Rectal smooth muscle tissue (tissue), 1 donor: Measurements from ENCODE around the gene COLGALT1.

Source experiments
- H3K27ac ChIP-seq: one replicate; pipeline ENCODE4 v1.7.0; 2013; ENCODE audit warnings: low read depth, low read length, inconsistent platforms
- H3K27me3 ChIP-seq: one replicate; pipeline ENCODE4 v1.7.0; 2013; ENCODE audit warnings: low read length; ENCODE audit not compliant: control insufficient read depth, insufficient read depth
- H3K36me3 ChIP-seq: one replicate; pipeline ENCODE4 v1.7.0; 2013; ENCODE audit warnings: low read length; ENCODE audit not compliant: control insufficient read depth, insufficient read depth
- H3K4me1 ChIP-seq: one replicate; pipeline ENCODE4 v1.7.0; 2013; ENCODE audit warnings: low read length; ENCODE audit not compliant: control insufficient read depth, insufficient read depth
- H3K4me3 ChIP-seq: one replicate; pipeline ENCODE4 v1.7.0; 2013; ENCODE audit warnings: low read length
- H3K9ac ChIP-seq: one replicate; pipeline ENCODE4 v1.7.0; 2013; ENCODE audit warnings: low read length

Gene COLGALT1

GRCh38 chr19:17538684-17539237 lies 16.7 kb upstream of the COLGALT1 start:
- Histone ChIP-seq H3K9ac (no peak overlapping the region), H3K36me3 (no peaks in the 10 kb centered on the region), H3K4me3 (peak overlapping the region; percentile 64), H3K4me1 (peaks cover 6% of the 10 kb centered on the region), H3K27me3 (no peaks in the 10 kb centered on the region), H3K27ac (peak overlapping the region; percentile 40)

GRCh38 chr19:17539238-17540117 lies 16.0 kb upstream of the COLGALT1 start:
- Histone ChIP-seq H3K27me3 (no peaks in the 10 kb centered on the region), H3K9ac (no peak overlapping the region)

GRCh38 chr19:17540174-17540573 lies 15.3 kb upstream of the COLGALT1 start:
- Histone ChIP-seq H3K4me1 (peaks cover 6% of the 10 kb centered on the region), H3K27ac (no peak overlapping the region), H3K9ac (no peak overlapping the region), H3K4me3 (no peak overlapping the region), H3K27me3 (no peaks in the 10 kb centered on the region), H3K36me3 (no peaks in the 10 kb centered on the region)

More at GRCh38 chr19:17539238-17540117, 16.0 kb upstream of the COLGALT1 start:
- Histone ChIP-seq H3K4me3 (peak overlapping the region; percentile 64), H3K27ac (peak overlapping the region; percentile 40), H3K36me3 (no peaks in the 10 kb centered on the region), H3K4me1 (peaks cover 6% of the 10 kb centered on the region)

GRCh38 chr19:17541184-17541759 lies 14.2 kb upstream of the COLGALT1 start:
- Histone ChIP-seq H3K4me3 (no peak overlapping the region), H3K9ac (no peak overlapping the region), H3K4me1 (peaks cover 6% of the 10 kb centered on the region), H3K36me3 (no peaks in the 10 kb centered on the region), H3K27me3 (no peaks in the 10 kb centered on the region), H3K27ac (no peak overlapping the region)

GRCh38 chr19:17542042-17542441 lies 13.4 kb upstream of the COLGALT1 start:
- H3K4me1 ChIP-seq = peaks cover 6% of the 10 kb centered on the region
- no peak overlapping the region for H3K27ac ChIP-seq
- H3K4me3 ChIP-seq = no peak overlapping the region
- no peaks in the 10 kb centered on the region for H3K27me3 ChIP-seq
- H3K9ac ChIP-seq = no peak overlapping the region
- H3K36me3 ChIP-seq = no peaks in the 10 kb centered on the region

- no peak overlapping the region for H3K27ac ChIP-seq
- H3K36me3 ChIP-seq = no peaks in the 10 kb centered on the region
- no peak overlapping the region for H3K9ac ChIP-seq
- H3K4me1 ChIP-seq = peaks cover 6% of the 10 kb centered on the region
- no peak overlapping the region for H3K4me3 ChIP-seq
- H3K27me3 ChIP-seq = no peaks in the 10 kb centered on the region
Observed at GRCh38 chr19:17542793-17543582, 12.5 kb upstream of the COLGALT1 start.

GRCh38 chr19:17543986-17544385 lies 11.5 kb upstream of the COLGALT1 start:
- Histone ChIP-seq H3K36me3 (no peaks in the 10 kb centered on the region), H3K27ac (no peak overlapping the region), H3K27me3 (no peaks in the 10 kb centered on the region), H3K9ac (no peak overlapping the region), H3K4me3 (no peak overlapping the region), H3K4me1 (peaks cover 2% of the 10 kb centered on the region)

GRCh38 chr19:17544418-17544817 lies 11.0 kb upstream of the COLGALT1 start:
- Histone ChIP-seq H3K36me3 (no peaks in the 10 kb centered on the region), H3K4me1 (no peaks in the 10 kb centered on the region), H3K27me3 (no peaks in the 10 kb centered on the region), H3K4me3 (no peak overlapping the region), H3K27ac (no peak overlapping the region), H3K9ac (no peak overlapping the region)

- H3K36me3 ChIP-seq = no peaks in the 10 kb centered on the region
- H3K9ac ChIP-seq = no peak overlapping the region
- H3K4me3 ChIP-seq = no peak overlapping the region
- no peaks in the 10 kb centered on the region for H3K4me1 ChIP-seq
- no peak overlapping the region for H3K27ac ChIP-seq
- H3K27me3 ChIP-seq = no peaks in the 10 kb centered on the region
Observed at GRCh38 chr19:17548145-17548544, 7.3 kb upstream of the COLGALT1 start.

GRCh38 chr19:17549085-17549740 lies 6.2 kb upstream of the COLGALT1 start:
- H3K4me1 ChIP-seq = no peaks in the 10 kb centered on the region
- H3K4me3 ChIP-seq = no peak overlapping the region
- no peaks in the 10 kb centered on the region for H3K36me3 ChIP-seq
- H3K9ac ChIP-seq = no peak overlapping the region
- H3K27me3 ChIP-seq = no peaks in the 10 kb centered on the region
- no peak overlapping the region for H3K27ac ChIP-seq

- Histone ChIP-seq H3K27ac (no peak overlapping the region), H3K9ac (no peak overlapping the region), H3K27me3 (no peaks in the 10 kb centered on the region), H3K36me3 (no peaks in the 10 kb centered on the region), H3K4me1 (no peaks in the 10 kb centered on the region), H3K4me3 (no peak overlapping the region)
Observed at GRCh38 chr19:17550076-17550667, 5.3 kb upstream of the COLGALT1 start.
